KOPT-K1 (cell line): Measurements from ENCODE around the gene ALKBH6.

Experiments used
- H3K27ac ChIP-seq: fragments of 200-600 bp; sonication (generic); 2 replicates; pipeline ENCODE4 v1.5.1; 2016; ENCODE audit warnings: antibody characterized with exemption, mild to moderate bottlenecking, low read depth, low read length; ENCODE audit not compliant: poor library complexity, severe bottlenecking
- H3K36me3 ChIP-seq: fragments of 200-600 bp; sonication (generic); 2 replicates; pipeline ENCODE4 v1.5.1; 2017; ENCODE audit warnings: antibody characterized with exemption, mild to moderate bottlenecking, low read length, moderate library complexity; ENCODE audit not compliant: insufficient read depth
- H3K9me3 ChIP-seq: fragments of 200-600 bp; sonication (generic); 2 replicates; pipeline ENCODE4 v1.5.1; 2017; ENCODE audit warnings: antibody characterized with exemption, low read length, mild to moderate bottlenecking; ENCODE audit not compliant: insufficient read depth, poor library complexity, severe bottlenecking

The ALKBH6 gene

GRCh38 chr19:35963514-35963913 lies 50.5 kb downstream of the ALKBH6 start:
- Histone ChIP-seq H3K27ac (no peak overlapping the region), H3K36me3 (no peaks in the 10 kb centered on the region), H3K9me3 (no peaks in the 10 kb centered on the region)

- Histone ChIP-seq H3K36me3 (no peaks in the 10 kb centered on the region), H3K27ac (no peak overlapping the region), H3K9me3 (peaks cover 6% of the 10 kb centered on the region)
Measured at GRCh38 chr19:35960432-35960972, 53.5 kb downstream of the ALKBH6 start.

- Histone ChIP-seq H3K27ac (no peak overlapping the region), H3K9me3 (peaks cover 6% of the 10 kb centered on the region), H3K36me3 (no peaks in the 10 kb centered on the region)
Measured at GRCh38 chr19:35959968-35960320, 54.1 kb downstream of the ALKBH6 start.
